ENCODE data around the gene COL4A2.
"Not testable (repeated sequence)": the region's sequence is repeated elsewhere in the genome, so short reads cannot be mapped to it uniquely, and the experiment has no call there.

Gene COL4A2

GRCh38 chr13:110307767-110308655, 927 bp downstream of the COL4A2 start:
- peak; percentile 56 for DNase-seq (ENCODE audit: low read depth)

- DNase-seq (ENCODE audit: low read depth) = no peak
Observed at GRCh38 chr13:110308656-110309359, 1.7 kb downstream of the COL4A2 start.

GRCh38 chr13:110309661-110310524, 2.8 kb downstream of the COL4A2 start:
- no peak for DNase-seq (ENCODE audit: low read depth)

DNA sequence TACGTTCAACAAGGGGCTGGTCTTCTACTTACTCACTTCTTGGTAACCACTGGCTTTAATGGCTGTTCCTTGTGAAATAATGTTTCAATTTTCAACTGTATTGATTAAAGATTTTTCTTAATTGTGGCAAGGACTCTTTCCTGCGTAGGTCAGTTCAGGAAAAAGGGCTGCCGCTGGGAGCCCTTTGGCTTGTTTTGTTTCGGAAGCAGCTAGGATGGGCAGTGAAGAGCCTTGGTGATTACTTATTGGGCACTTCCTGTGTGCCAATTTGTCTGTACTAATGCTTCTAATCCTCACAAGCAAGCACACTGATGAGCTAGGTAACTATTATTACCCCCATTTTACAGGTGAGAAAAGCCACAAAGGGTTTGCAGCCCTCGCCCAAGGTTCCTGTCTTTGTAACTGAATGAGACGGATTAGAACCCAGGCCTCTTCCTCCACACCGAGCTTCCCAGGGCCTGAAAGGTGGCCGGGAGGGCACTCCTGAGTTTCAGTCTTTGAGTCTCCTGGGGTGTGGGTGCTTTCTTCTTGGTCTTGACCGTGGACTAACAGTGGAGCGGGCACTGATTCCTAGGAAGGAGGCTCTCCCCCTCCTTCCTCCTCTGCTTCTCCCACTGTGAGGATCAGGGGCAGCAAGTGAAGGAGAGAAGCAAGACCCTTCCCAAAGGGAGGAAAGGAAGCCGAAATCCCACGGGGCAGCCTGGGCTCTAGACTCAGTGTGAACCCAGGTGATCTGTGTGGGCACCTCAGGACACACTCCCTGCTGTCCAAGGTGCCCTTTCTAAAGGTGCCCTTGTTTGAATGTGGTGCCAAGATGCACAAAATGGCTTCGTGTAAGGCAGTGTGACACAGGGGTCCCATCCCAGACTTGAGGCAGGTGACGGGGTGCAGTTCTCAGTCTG, 3.7 kb downstream of the COL4A2 start:
- DNase-seq (ENCODE audit: low read depth) = no peak

- DNase-seq (ENCODE audit: low read depth) = no peak
Observed at GRCh38 chr13:110311443-110312338, 4.6 kb downstream of the COL4A2 start.

GRCh38 chr13:110312339-110313031, 5.4 kb downstream of the COL4A2 start:
- DNase-seq (ENCODE audit: low read depth) = no peak

DNA sequence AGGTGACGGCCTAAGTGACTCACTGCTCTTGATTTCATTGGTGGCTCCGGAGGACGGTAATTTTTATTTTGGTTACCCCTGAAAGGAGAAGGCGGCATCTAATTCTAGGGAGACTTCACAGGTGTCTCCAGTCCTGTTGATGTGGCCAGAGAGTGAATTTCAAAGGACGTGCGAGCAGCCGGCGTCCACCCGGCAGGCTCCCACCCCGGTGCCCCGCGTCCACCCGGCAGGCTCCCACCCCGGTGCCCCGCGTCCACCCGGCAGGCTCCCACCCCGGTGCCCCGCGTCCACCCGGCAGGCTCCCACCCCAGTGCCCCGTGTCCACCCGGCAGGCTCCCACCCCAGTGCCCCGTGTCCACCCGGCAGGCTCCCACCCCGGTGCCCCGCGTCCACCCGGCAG, 6.2 kb downstream of the COL4A2 start:
- not testable (repeated sequence) for DNase-seq (ENCODE audit: low read depth)

GRCh38 chr13:110313733-110314132, 6.6 kb downstream of the COL4A2 start:
- DNase-seq (ENCODE audit: low read depth) = not testable (repeated sequence)

DNA sequence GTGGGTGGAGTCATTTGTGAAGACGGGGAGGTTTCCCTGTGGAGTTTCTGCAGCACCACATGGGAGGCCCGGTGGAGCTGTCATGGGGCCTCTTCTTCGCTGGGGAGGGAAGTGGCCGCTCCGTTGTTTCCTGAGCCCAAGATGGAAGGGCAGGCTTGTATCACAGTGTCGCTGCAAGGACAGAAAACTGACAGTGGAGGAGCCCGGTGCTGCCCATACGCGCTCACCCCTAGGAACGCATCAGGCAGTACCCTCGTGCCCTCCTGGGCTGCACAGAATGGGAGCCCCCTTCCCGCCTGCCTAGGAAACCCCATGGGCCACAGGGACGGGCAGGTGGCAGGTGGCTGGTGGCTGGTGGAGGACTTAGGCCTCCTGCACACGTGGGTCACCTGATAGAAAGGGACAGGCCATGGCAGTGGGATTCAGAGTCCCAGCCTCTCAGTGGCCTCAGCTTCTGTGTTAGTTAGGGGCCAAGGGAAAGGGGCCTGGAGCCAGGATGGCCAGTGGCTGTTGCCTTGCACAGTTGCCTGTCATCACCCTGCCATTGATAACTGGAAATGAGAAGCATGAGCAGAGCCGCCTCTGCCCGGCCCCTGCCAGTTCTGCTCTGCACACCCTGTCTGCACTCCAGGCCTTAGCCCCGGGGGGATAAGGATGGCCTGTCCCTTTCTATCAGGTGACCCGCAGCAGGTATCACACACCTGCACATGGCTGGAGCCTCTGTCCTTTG, 7.6 kb downstream of the COL4A2 start:
- no peak for DNase-seq (ENCODE audit: low read depth)

GRCh38 chr13:110316196-110316595, 9.1 kb downstream of the COL4A2 start:
- DNase-seq (ENCODE audit: low read depth) = no peak

DNA sequence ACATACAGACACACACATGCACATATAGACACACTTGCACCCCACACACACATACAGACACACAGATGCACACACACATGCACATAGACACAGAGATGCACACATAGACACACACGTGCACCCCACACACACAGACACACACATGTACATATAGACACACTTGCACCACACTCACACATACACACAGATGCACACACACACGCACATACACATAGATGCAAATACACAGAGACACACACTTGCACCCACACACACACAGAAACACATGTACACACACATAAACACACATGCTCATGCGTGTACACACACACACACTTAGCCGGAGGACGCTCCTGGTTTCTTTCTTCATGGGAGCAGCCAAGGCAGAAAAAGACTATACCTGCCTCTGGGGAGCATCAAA, 10.0 kb downstream of the COL4A2 start:
- no peak for DNase-seq (ENCODE audit: low read depth)

DNA sequence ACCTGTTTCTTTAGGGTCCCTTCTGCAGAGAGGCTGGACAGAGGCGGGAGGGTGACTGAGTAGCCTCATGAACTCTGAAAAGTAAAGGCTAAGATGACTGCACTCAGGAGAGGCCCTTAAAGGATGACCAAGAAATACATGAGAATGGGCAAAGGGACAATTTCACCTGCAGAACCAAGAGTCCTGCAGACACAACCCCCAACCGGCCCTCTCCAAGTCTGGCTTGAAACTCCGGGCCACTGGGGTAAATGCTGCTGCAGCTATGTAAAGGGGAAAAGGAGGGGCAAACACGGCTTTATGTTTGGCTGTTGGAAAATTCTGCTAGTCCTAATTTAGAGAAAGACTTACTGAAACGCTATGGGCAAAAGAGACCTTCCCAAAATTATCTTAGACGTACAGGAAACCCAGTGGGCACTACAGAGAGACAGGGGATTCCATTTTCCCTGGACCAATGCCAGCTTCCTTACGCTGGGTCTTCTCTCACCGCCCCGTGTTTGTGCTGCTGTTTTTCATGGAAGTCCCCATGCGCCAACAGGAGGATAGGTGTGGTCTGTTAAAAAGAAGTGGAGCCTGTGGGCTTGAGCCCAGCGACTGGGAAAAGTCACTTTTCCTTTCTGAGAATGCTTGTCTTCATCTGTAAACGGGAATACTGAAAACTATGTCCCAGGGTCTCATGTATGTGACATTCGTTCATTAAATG, 10.6 kb downstream of the COL4A2 start:
- DNase-seq (ENCODE audit: low read depth) = no peak

GRCh38 chr13:110318920-110319319, 11.8 kb downstream of the COL4A2 start:
- DNase-seq (ENCODE audit: low read depth) = no peak

DNA sequence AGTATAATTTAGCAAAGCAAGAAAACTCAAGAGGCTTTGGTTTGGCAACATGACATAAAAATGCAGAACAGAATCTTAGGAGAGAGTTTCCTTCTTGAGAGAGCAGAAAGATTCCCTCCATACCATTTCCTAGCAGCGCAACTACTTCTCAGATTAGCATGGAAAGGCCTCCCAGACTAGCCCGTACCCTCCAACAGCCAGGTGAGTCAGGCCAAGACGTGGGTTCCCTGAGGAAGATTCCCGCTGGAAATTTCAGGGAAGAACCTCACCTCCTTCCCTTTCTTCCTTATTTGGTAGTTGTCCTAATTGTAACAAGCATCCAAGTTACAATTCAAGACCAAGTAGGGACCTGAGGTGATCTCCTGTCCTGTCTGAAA, 12.3 kb downstream of the COL4A2 start:
- no peak for DNase-seq (ENCODE audit: low read depth)

DNA sequence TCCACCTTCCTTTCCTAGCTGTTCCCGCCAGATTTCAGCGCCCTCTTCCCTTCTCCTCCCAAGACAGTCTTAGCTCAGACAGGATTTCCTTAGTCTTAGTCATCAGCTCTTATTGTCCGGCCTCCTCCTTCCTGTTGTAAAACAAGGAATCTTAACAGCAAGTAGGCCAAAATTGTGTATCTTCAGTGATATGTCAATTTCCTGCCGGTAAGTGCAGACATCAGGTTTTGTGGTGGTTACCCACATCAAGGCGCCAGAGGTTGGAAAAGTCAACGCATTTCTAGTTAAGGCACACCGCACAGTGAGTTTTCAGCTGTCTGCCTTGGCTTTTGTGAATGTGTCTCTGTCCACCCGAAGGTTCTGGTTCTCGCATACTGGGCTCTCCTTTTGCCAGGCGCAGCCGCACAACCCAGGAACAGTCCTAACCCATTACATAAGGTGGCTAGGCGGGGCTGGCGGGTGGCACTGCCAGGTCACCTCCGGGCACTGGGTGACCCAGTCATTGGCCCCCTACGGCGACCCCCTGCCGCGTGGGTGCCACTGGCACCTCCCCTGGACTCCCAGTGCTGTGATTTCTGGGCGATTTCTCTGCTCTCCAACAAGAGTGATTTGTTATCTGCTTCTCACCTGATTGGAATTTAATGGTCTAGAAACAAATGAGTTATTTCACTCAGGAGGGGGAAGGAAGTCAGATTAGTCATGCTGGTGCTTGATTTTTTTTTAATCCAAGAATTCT, 12.9 kb downstream of the COL4A2 start:
- DNase-seq (ENCODE audit: low read depth) = no peak

- DNase-seq (ENCODE audit: low read depth) = no peak
Observed at GRCh38 chr13:110320645-110321044, 13.6 kb downstream of the COL4A2 start.

- not testable (repeated sequence) for DNase-seq (ENCODE audit: low read depth)
Observed at GRCh38 chr13:110321573-110321972, 14.5 kb downstream of the COL4A2 start.
